Keratinocyte (primary cell): ENCODE data around the gene PRELID3B. TPM values are rescaled to one million over a fixed set of nuclear protein-coding genes. Genes with fewer than 3 reads are reported as not detected.
A peak's percentile ranks its signal among the peaks of the same experiment; 100 is the strongest.

Source experiments
- DNase-seq: peaks from one replicate; pipeline ENCODE4 v3.0.0-alpha.2; 2011; ENCODE audit warnings: low read depth, missing footprints, low spot score
- FAIRE-seq: peaks from 2 replicates; lab custom pipeline; 2011; peaks lifted over from hg19 to GRCh38; lab: Jason Lieb, UNC
- H2AFZ ChIP-seq: 2 replicates; pipeline ENCODE4 v1.6.0; 2012; ENCODE audit warnings: low read length, control low read depth, inconsistent platforms; ENCODE audit not compliant: control insufficient read depth
- H3K27ac ChIP-seq: 2 replicates; pipeline ENCODE4 v1.5.1; 2011; ENCODE audit warnings: low read length; ENCODE audit not compliant: control insufficient read depth, insufficient read depth
- H3K27me3 ChIP-seq: 3 replicates; pipeline ENCODE4 v1.6.0; 2011; ENCODE audit warnings: low read length; ENCODE audit not compliant: control insufficient read depth, insufficient read depth; ENCODE audit errors: extremely low read depth
- H3K36me3 ChIP-seq, 2 experiments: 2 replicates in 1 of 2; 3 replicates in 1 of 2; pipeline ENCODE4 v1.5.1; 2011; ENCODE audit warnings: low read length in 2 of 2, mild to moderate bottlenecking in 1 of 2; ENCODE audit not compliant: control insufficient read depth in 2 of 2, insufficient read depth in 2 of 2; ENCODE audit errors: extremely low read depth in 1 of 2
- H3K4me1 ChIP-seq: 3 replicates; pipeline ENCODE4 v1.5.1; 2011; ENCODE audit warnings: low read length; ENCODE audit not compliant: control insufficient read depth, insufficient read depth; ENCODE audit errors: extremely low read depth
- H3K4me2 ChIP-seq: 3 replicates; pipeline ENCODE4 v1.6.0; 2011; ENCODE audit warnings: low read depth, low read length; ENCODE audit not compliant: control insufficient read depth, insufficient read depth; ENCODE audit errors: extremely low read depth
- H3K4me3 ChIP-seq, 3 experiments: fragments of 200-600 bp in 1 of 3; sonication (generic) in 1 of 3; 2 replicates in 2 of 3; 3 replicates in 1 of 3; pipeline ENCODE4 v1.5.1; 2011 to 2016; ENCODE audit warnings: low read length in 3 of 3, mild to moderate bottlenecking in 3 of 3, control low read depth in 2 of 3, inconsistent platforms in 1 of 3, low read depth in 1 of 3, mixed read lengths in 1 of 3, mixed run types in 1 of 3, moderate library complexity in 1 of 3; ENCODE audit not compliant: control insufficient read depth in 2 of 3, insufficient read depth in 2 of 3; ENCODE audit errors: extremely low read depth in 1 of 3
- H3K79me2 ChIP-seq: 2 replicates; pipeline ENCODE4 v1.6.0; 2012; ENCODE audit warnings: low read length; ENCODE audit not compliant: control insufficient read depth, insufficient read depth
- H3K9ac ChIP-seq: 3 replicates; pipeline ENCODE4 v1.6.0; 2011; ENCODE audit warnings: low read length; ENCODE audit not compliant: control insufficient read depth, insufficient read depth; ENCODE audit errors: extremely low read depth
- H3K9me1 ChIP-seq: 3 replicates; pipeline ENCODE4 v1.6.0; 2011; ENCODE audit warnings: low read length; ENCODE audit not compliant: control insufficient read depth, insufficient read depth; ENCODE audit errors: extremely low read depth
- H3K9me3 ChIP-seq: 2 replicates; pipeline ENCODE4 v1.5.1; 2012; ENCODE audit warnings: low read depth, low read length; ENCODE audit not compliant: control insufficient read depth
- H4K20me1 ChIP-seq: 3 replicates; pipeline ENCODE4 v1.6.0; 2011; ENCODE audit warnings: low read length; ENCODE audit not compliant: control insufficient read depth, insufficient read depth; ENCODE audit errors: extremely low read depth
- EZH2 ChIP-seq: IDR thresholded peaks from one replicate; pipeline ENCODE4 v1.6.1; 2012; ENCODE audit warnings: inconsistent platforms, mild to moderate bottlenecking, low read length, moderate library complexity
- dilution Hi-C: fragments of 300-500 bp; cut with MboI; formaldehyde crosslinking; loops from one replicate; pipeline ENCODE4 v1.7.0; 2020; ENCODE audit warnings: low sequenced_read_pairs; ENCODE audit not compliant: extremely low pct_ligation_motif_present
- polyA plus RNA-seq, 5 experiments: library from polyadenylated mRNA; depleted of rRNA in 3 of 5; stranded (reverse) in 3 of 5; stranded (forward) in 1 of 5; unstranded in 1 of 5; fragments of >200 nt; gene quantifications; 1 replicate in 1 of 5; 2 replicates in 3 of 5; 3 replicates in 1 of 5; pipeline versions ENCODE4 v1.2.1 to v1.2.3, GENCODE V29; 2011 to 2012; ENCODE audit warnings: missing spikeins in 2 of 5, low read depth in 1 of 5, low replicate concordance in 1 of 5
- TF ChIP-seq, protein P1 (sequence below), 3 experiments: IDR thresholded peaks in 1 of 3; conservative IDR thresholded peaks in 1 of 3; optimal IDR thresholded peaks in 1 of 3; 2 replicates in 2 of 3; 3 replicates in 1 of 3; pipeline versions ENCODE3 to v1.5.1; 2011; ENCODE audit warnings: low read length in 3 of 3, mild to moderate bottlenecking in 3 of 3, moderate library complexity in 2 of 3, control low read depth in 1 of 3, inconsistent platforms in 1 of 3; ENCODE audit not compliant: insufficient read depth in 2 of 3; ENCODE audit errors: extremely low read depth in 1 of 3

The PRELID3B gene
- polyA plus RNA-seq, 1 donor (not counting 4 experiments of a cell fraction or from before 2014, with no cell fraction given), result 86.9 TPM

- no peak for FAIRE-seq
Observed at GRCh38 chr20:59040667-59041066, 1.9 kb downstream of the PRELID3B start.

GRCh38 chr20:59039233-59039632 lies 3.4 kb downstream of the PRELID3B start:
- H3K9ac ChIP-seq, result no peak overlapping the region
- no peak for FAIRE-seq
- peaks cover 68% of the 10 kb centered on the region for H3K79me2 ChIP-seq
- no peak for TF ChIP-seq EZH2
- TF ChIP-seq, protein P1, sequence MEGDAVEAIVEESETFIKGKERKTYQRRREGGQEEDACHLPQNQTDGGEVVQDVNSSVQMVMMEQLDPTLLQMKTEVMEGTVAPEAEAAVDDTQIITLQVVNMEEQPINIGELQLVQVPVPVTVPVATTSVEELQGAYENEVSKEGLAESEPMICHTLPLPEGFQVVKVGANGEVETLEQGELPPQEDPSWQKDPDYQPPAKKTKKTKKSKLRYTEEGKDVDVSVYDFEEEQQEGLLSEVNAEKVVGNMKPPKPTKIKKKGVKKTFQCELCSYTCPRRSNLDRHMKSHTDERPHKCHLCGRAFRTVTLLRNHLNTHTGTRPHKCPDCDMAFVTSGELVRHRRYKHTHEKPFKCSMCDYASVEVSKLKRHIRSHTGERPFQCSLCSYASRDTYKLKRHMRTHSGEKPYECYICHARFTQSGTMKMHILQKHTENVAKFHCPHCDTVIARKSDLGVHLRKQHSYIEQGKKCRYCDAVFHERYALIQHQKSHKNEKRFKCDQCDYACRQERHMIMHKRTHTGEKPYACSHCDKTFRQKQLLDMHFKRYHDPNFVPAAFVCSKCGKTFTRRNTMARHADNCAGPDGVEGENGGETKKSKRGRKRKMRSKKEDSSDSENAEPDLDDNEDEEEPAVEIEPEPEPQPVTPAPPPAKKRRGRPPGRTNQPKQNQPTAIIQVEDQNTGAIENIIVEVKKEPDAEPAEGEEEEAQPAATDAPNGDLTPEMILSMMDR (optimal IDR thresholded peaks at IDR 0.05 in 1 of 3, IDR thresholded peaks at IDR 0.05 in 1 of 3, conservative IDR thresholded peaks at IDR 0.05 in 1 of 3; ENCODE audit: extremely low read depth in 1 of 3, insufficient read depth in 2 of 3, low read length in 3 of 3), result no peak
- no peaks in the 10 kb centered on the region for H3K27me3 ChIP-seq
- H3K4me2 ChIP-seq, result peak overlapping the region; percentile 46
- H3K4me1 ChIP-seq, result peaks cover 32% of the 10 kb centered on the region
- no peaks in the 10 kb centered on the region for H4K20me1 ChIP-seq
- no peak for DNase-seq
- H3K9me1 ChIP-seq, result peaks cover 4% of the 10 kb centered on the region
- H2AFZ ChIP-seq, result no peak overlapping the region
- H3K4me3 ChIP-seq, result peak overlapping the region in 1 of 3 experiments; percentile 3
- peaks cover 27 to 40% of the 10 kb centered on the region in 2 experiments for H3K36me3 ChIP-seq
- dilution Hi-C loops, result no loop called here
- no peaks in the 10 kb centered on the region for H3K9me3 ChIP-seq
- peak overlapping the region; percentile 44 for H3K27ac ChIP-seq

More at GRCh38 chr20:59040667-59041066, 1.9 kb downstream of the PRELID3B start:
- dilution Hi-C loops, result no loop called here
- no peaks in the 10 kb centered on the region for H3K27me3 ChIP-seq
- no peaks in the 10 kb centered on the region for H3K9me3 ChIP-seq
- peak overlapping the region; percentile 73 for H3K4me2 ChIP-seq
- H3K4me1 ChIP-seq, result peaks cover 32% of the 10 kb centered on the region
- H3K4me3 ChIP-seq, result peak overlapping the region in 1 of 3 experiments; percentile 2
- H3K36me3 ChIP-seq, result peaks cover 23 to 37% of the 10 kb centered on the region in 2 experiments
- no peak overlapping the region for H3K27ac ChIP-seq
- H4K20me1 ChIP-seq, result no peaks in the 10 kb centered on the region
- peaks cover 4% of the 10 kb centered on the region for H3K9me1 ChIP-seq
- no peak overlapping the region for H3K9ac ChIP-seq
- H3K79me2 ChIP-seq, result peaks cover 65% of the 10 kb centered on the region
- no peak overlapping the region for H2AFZ ChIP-seq
- DNase-seq, result no peak
- no peak for TF ChIP-seq EZH2
- TF ChIP-seq, protein P1 (optimal IDR thresholded peaks at IDR 0.05 in 1 of 3, IDR thresholded peaks at IDR 0.05 in 1 of 3, conservative IDR thresholded peaks at IDR 0.05 in 1 of 3; ENCODE audit: extremely low read depth in 1 of 3, insufficient read depth in 2 of 3, low read length in 3 of 3), result no peak
